Activated T-cell treated with anti-CD3 and anti-CD28 coated beads, Interleukin-2, amount 50 U/mL, for 72 hours (primary cell): ENCODE results near the gene UBE2F. TPM values are rescaled to one million over a fixed set of nuclear protein-coding genes. Genes with fewer than 3 reads are reported as not detected.
"Not testable (repeated sequence)": the region's sequence is repeated elsewhere in the genome, so short reads cannot be mapped to it uniquely, and the experiment has no call there.

Source experiments
- ATAC-seq, 2 donors: fragments of 150-1000 bp; cut with Tn5 transposase; replicated peaks in 1 of 2; 2 replicates each; pipeline ENCODE4 v1.10.0; 2021; ENCODE audit warnings: moderate library complexity in 2 of 2, mild to moderate bottlenecking in 1 of 2
- DNase-seq, 2 donors: peaks; one replicate each; pipeline ENCODE4 v3.0.0; 2021 to 2022; ENCODE audit warnings: mixed read lengths in 1 of 2
- H3K27ac Mint-ChIP-seq: one replicate; pipeline ENCODE4 v1.8.0; 2022; ENCODE audit warnings: mild to moderate bottlenecking, moderate library complexity, mixed read lengths
- H3K27me3 Mint-ChIP-seq: one replicate; pipeline ENCODE4 v1.8.0; 2022; ENCODE audit warnings: low read depth, mixed read lengths
- H3K36me3 Mint-ChIP-seq, 2 donors: one replicate each; pipeline ENCODE4 v1.8.0; 2022; ENCODE audit warnings: mixed read lengths in 2 of 2, mild to moderate bottlenecking in 1 of 2; ENCODE audit not compliant: insufficient read depth in 2 of 2
- H3K4me1 Mint-ChIP-seq: one replicate; pipeline ENCODE4 v1.8.0; 2022; ENCODE audit warnings: low read depth, mixed read lengths
- H3K4me3 Mint-ChIP-seq, 2 donors: one replicate each; pipeline ENCODE4 v1.8.0; 2022; ENCODE audit warnings: mild to moderate bottlenecking in 2 of 2, mixed read lengths in 2 of 2, moderate library complexity in 2 of 2
- H3K9me3 Mint-ChIP-seq, 2 donors: one replicate each; pipeline ENCODE4 v1.8.0; 2022; ENCODE audit warnings: mixed read lengths in 2 of 2
- total RNA-seq, 2 donors: library from RNA; stranded (reverse); gene quantifications; one replicate each; pipeline ENCODE4 v1.2.3, GENCODE V29; 2022

The UBE2F gene
- total RNA-seq, 2 donors from 2014 or later: 73.6 to 81.7 TPM

- ATAC-seq: peak; percentile 30 to 62
- Mint-ChIP-seq H3K36me3 (peaks cover 2 to 31% of the 10 kb centered on the region in 2 donors), H3K4me3 (no peak overlapping the region)
Measured at GRCh38 chr2:238032755-238033337, 66.0 kb downstream of the UBE2F start.

GRCh38 chr2:238033991-238034390, 67.2 kb downstream of the UBE2F start:
- H3K27ac Mint-ChIP-seq, H3K4me1 Mint-ChIP-seq, DNase-seq, H3K9me3 Mint-ChIP-seq, H3K4me3 Mint-ChIP-seq, ATAC-seq, H3K27me3 Mint-ChIP-seq: not testable (repeated sequence)
- H3K36me3 Mint-ChIP-seq: peaks cover 2 to 35% of the 10 kb centered on the region in 2 donors

More at GRCh38 chr2:238032755-238033337, 66.0 kb downstream of the UBE2F start:
- Mint-ChIP-seq H3K9me3 (no peaks in the 10 kb centered on the region), H3K27me3 (no peaks in the 10 kb centered on the region), H3K4me1 (no peaks in the 10 kb centered on the region), H3K27ac (no peak overlapping the region)
- DNase-seq: no peak

- H3K9me3 Mint-ChIP-seq: no peaks in the 10 kb centered on the region
- ATAC-seq (no peak), DNase-seq (no peak)
- H3K27me3 Mint-ChIP-seq: no peaks in the 10 kb centered on the region
- peaks cover 0 to 23% of the 10 kb centered on the region in 2 donors for H3K36me3 Mint-ChIP-seq
- H3K27ac Mint-ChIP-seq: no peak overlapping the region
- no peak overlapping the region for H3K4me3 Mint-ChIP-seq
- no peaks in the 10 kb centered on the region for H3K4me1 Mint-ChIP-seq
Measured at GRCh38 chr2:238038203-238038602, 71.4 kb downstream of the UBE2F start.

GRCh38 chr2:238039151-238039550, 72.3 kb downstream of the UBE2F start:
- Mint-ChIP-seq H3K9me3 (no peaks in the 10 kb centered on the region), H3K27me3 (no peaks in the 10 kb centered on the region), H3K4me3 (no peak overlapping the region), H3K36me3 (peaks cover 0 to 20% of the 10 kb centered on the region in 2 donors), H3K27ac (no peak overlapping the region), H3K4me1 (no peaks in the 10 kb centered on the region)
- no peak for DNase-seq
- no peak for ATAC-seq

GRCh38 chr2:238039985-238040384, 73.2 kb downstream of the UBE2F start:
- no peaks in the 10 kb centered on the region for H3K9me3 Mint-ChIP-seq
- H3K27ac Mint-ChIP-seq: no peak overlapping the region
- no peaks in the 10 kb centered on the region for H3K27me3 Mint-ChIP-seq
- H3K36me3 Mint-ChIP-seq: peaks cover 0 to 15% of the 10 kb centered on the region in 2 donors
- DNase-seq (no peak), ATAC-seq (no peak)
- no peak overlapping the region for H3K4me3 Mint-ChIP-seq
- H3K4me1 Mint-ChIP-seq: no peaks in the 10 kb centered on the region

- peaks cover 3 to 14% of the 10 kb centered on the region in 2 donors for H3K36me3 Mint-ChIP-seq
- H3K27me3 Mint-ChIP-seq: no peaks in the 10 kb centered on the region
- no peak overlapping the region for H3K4me3 Mint-ChIP-seq
- no peaks in the 10 kb centered on the region for H3K4me1 Mint-ChIP-seq
- peak overlapping the region; percentile 11 for H3K27ac Mint-ChIP-seq
- ATAC-seq: no peak
- no peak for DNase-seq
- H3K9me3 Mint-ChIP-seq: no peaks in the 10 kb centered on the region
Measured at GRCh38 chr2:238040918-238041317, 74.1 kb downstream of the UBE2F start.

- H3K36me3 Mint-ChIP-seq: peaks cover 9 to 17% of the 10 kb centered on the region in 2 donors
- H3K27me3 Mint-ChIP-seq: no peaks in the 10 kb centered on the region
- peaks cover 0 to 2% of the 10 kb centered on the region in 2 donors for H3K9me3 Mint-ChIP-seq
- H3K4me1 Mint-ChIP-seq: no peaks in the 10 kb centered on the region
- H3K27ac Mint-ChIP-seq: no peak overlapping the region
- DNase-seq (no peak), ATAC-seq (no peak)
- no peak overlapping the region for H3K4me3 Mint-ChIP-seq
Measured at GRCh38 chr2:238042090-238042489, 75.3 kb downstream of the UBE2F start.

- Mint-ChIP-seq H3K36me3 (peaks cover 13 to 19% of the 10 kb centered on the region in 2 donors), H3K4me1 (no peaks in the 10 kb centered on the region), H3K27ac (no peak overlapping the region), H3K9me3 (peaks cover 2% of the 10 kb centered on the region in 2 donors), H3K4me3 (no peak overlapping the region), H3K27me3 (no peaks in the 10 kb centered on the region)
- no peak for DNase-seq
- no peak for ATAC-seq
Measured at GRCh38 chr2:238042849-238043584, 76.2 kb downstream of the UBE2F start.

- no peaks in the 10 kb centered on the region for H3K4me1 Mint-ChIP-seq
- no peak overlapping the region for H3K27ac Mint-ChIP-seq
- H3K9me3 Mint-ChIP-seq: peaks cover 2 to 3% of the 10 kb centered on the region in 2 donors
- DNase-seq (no peak), ATAC-seq (no peak)
- H3K36me3 Mint-ChIP-seq: peaks cover 16 to 22% of the 10 kb centered on the region in 2 donors
- no peak overlapping the region for H3K4me3 Mint-ChIP-seq
- H3K27me3 Mint-ChIP-seq: no peaks in the 10 kb centered on the region
Measured at GRCh38 chr2:238043851-238044250, 77.0 kb downstream of the UBE2F start.

- Mint-ChIP-seq H3K36me3 (peaks cover 16 to 19% of the 10 kb centered on the region in 2 donors), H3K27ac (no peak overlapping the region)
- ATAC-seq: no peak
Measured at GRCh38 chr2:238045575-238045974, 78.8 kb downstream of the UBE2F start.

GRCh38 chr2:238046725-238047270, 80.0 kb downstream of the UBE2F start:
- Mint-ChIP-seq H3K4me3 (no peak overlapping the region), H3K9me3 (peaks cover 2 to 3% of the 10 kb centered on the region in 2 donors), H3K27me3 (no peaks in the 10 kb centered on the region), H3K36me3 (peaks cover 16 to 19% of the 10 kb centered on the region in 2 donors), H3K4me1 (no peaks in the 10 kb centered on the region), H3K27ac (no peak overlapping the region)
- ATAC-seq (no peak), DNase-seq (no peak)

More at GRCh38 chr2:238045575-238045974, 78.8 kb downstream of the UBE2F start:
- DNase-seq: no peak
- H3K9me3 Mint-ChIP-seq: peaks cover 2 to 3% of the 10 kb centered on the region in 2 donors
- H3K4me1 Mint-ChIP-seq: no peaks in the 10 kb centered on the region
- H3K4me3 Mint-ChIP-seq: no peak overlapping the region
- H3K27me3 Mint-ChIP-seq: no peaks in the 10 kb centered on the region

- H3K36me3 Mint-ChIP-seq: peaks cover 2 to 7% of the 10 kb centered on the region in 2 donors
- H3K27ac Mint-ChIP-seq: peak overlapping the region; percentile 47
- H3K4me3 Mint-ChIP-seq: no peak overlapping the region
- peaks cover 20% of the 10 kb centered on the region for H3K27me3 Mint-ChIP-seq
- H3K4me1 Mint-ChIP-seq: peaks cover 5% of the 10 kb centered on the region
- DNase-seq (no peak), ATAC-seq (no peak)
- H3K9me3 Mint-ChIP-seq: no peaks in the 10 kb centered on the region
Measured at GRCh38 chr2:238053191-238053776, 86.5 kb downstream of the UBE2F start.

- Mint-ChIP-seq H3K4me3 (no peak overlapping the region), H3K27me3 (peaks cover 20% of the 10 kb centered on the region), H3K36me3 (peaks cover 6 to 7% of the 10 kb centered on the region in 2 donors), H3K9me3 (peaks cover 0 to 3% of the 10 kb centered on the region in 2 donors), H3K4me1 (peaks cover 17% of the 10 kb centered on the region), H3K27ac (no peak overlapping the region)
- ATAC-seq (no peak), DNase-seq (no peak)
Measured at GRCh38 chr2:238055841-238056240, 89.0 kb downstream of the UBE2F start.
